ENCODE results near the gene PLSCR3. TPM values are rescaled to one million over a fixed set of nuclear protein-coding genes. Genes with fewer than 3 reads are reported as not detected.

PLSCR3 gene
- total RNA-seq, 2 experiments from 2014 or later = 15.3 to 23.1 TPM

DNA sequence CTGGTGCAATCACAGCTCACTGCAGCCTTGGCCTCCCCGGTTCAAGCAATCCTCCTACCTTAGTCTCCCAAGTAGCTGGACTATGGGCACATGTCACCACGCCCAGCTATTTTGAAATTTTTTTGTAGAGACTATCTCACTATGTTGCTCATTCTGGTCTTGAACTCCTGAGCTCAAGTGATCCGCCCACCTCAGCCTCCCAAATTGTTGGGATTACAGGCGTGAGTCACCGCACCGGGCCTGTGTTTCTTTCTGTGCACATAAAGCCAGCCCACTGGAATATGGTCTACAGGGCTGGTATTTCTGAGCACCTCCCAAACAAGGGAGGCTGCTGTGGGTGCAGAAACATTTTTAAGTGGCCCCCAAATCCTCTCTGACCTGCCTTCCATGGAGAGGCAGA is 31.0 kb downstream of the PLSCR3 start:
- no peaks in the 10 kb centered on the region for H3K79me2 ChIP-seq (ENCODE audit: insufficient read depth, low read depth, low read length)
- BruUV-seq (replicated peaks) = no TSS peak
- no peak overlapping the region for H3K4me2 ChIP-seq (ENCODE audit: low read length)
- no peaks in the 10 kb centered on the region for H3K9me3 ChIP-seq (ENCODE audit: low read length)
- no peak overlapping the region for H3K4me3 ChIP-seq (ENCODE audit: low read depth, low read length, poor library complexity, severe bottlenecking)
- intact Hi-C loops (cut with micrococcal nuclease; ENCODE audit: unreplicated experiment) = no loop called here
- no peaks in the 10 kb centered on the region for H3K36me3 ChIP-seq (ENCODE audit: insufficient read depth, low read length)
- no peak overlapping the region for H3K27ac ChIP-seq (ENCODE audit: low read depth, low read length, poor library complexity, severe bottlenecking)
- no peaks in the 10 kb centered on the region for H4K20me1 ChIP-seq (ENCODE audit: insufficient read depth, low read length)
- CTCF ChIA-PET (ENCODE audit: unreplicated experiment) = no interaction called here
- POLR2A ChIA-PET = interaction anchor here (0.7 kb wide), 1 partner anchor 30 kb away, joined by 3 read pairs; no protein-coding TSS in a partner anchor
- no peak for DNase-seq (ENCODE audit: low spot score)
- H3K9me2 ChIP-seq (ENCODE audit: insufficient read depth, low read length) = no peaks in the 10 kb centered on the region
- TF ChIP-seq CTCF (conservative IDR thresholded peaks at IDR 0.05; ENCODE audit: low read length) = no peak
- TF ChIP-seq EZH2phosphoT487 (IDR thresholded peaks at IDR 0.05; ENCODE audit: borderline replicate concordance, low read depth, low read length) = no peak
- H3K4me1 ChIP-seq (ENCODE audit: insufficient read depth, low read length, poor library complexity, severe bottlenecking) = no peaks in the 10 kb centered on the region
- H2AFZ ChIP-seq (ENCODE audit: low read length) = no peak overlapping the region

GRCh38 chr17:7361906-7362305 is 32.4 kb downstream of the PLSCR3 start:
- no peak for TF ChIP-seq EZH2phosphoT487 (IDR thresholded peaks at IDR 0.05; ENCODE audit: borderline replicate concordance, low read depth, low read length)
- TF ChIP-seq CTCF (conservative IDR thresholded peaks at IDR 0.05; ENCODE audit: low read length) = no peak
- no peaks in the 10 kb centered on the region for H4K20me1 ChIP-seq (ENCODE audit: insufficient read depth, low read length)
- ChIA-PET POLR2A (no interaction called here), CTCF (ENCODE audit: unreplicated experiment) (interaction anchor here (0.6 kb wide), 1 partner anchor 25 kb away, joined by 3 read pairs; the partner anchor contains the start of gene ACAP1)
- H3K4me1 ChIP-seq (ENCODE audit: insufficient read depth, low read length, poor library complexity, severe bottlenecking) = no peaks in the 10 kb centered on the region
- DNase-seq (ENCODE audit: low spot score) = no peak
- H3K4me3 ChIP-seq (ENCODE audit: low read depth, low read length, poor library complexity, severe bottlenecking) = no peak overlapping the region
- no peaks in the 10 kb centered on the region for H3K79me2 ChIP-seq (ENCODE audit: insufficient read depth, low read depth, low read length)
- no peak overlapping the region for H2AFZ ChIP-seq (ENCODE audit: low read length)
- no peaks in the 10 kb centered on the region for H3K9me3 ChIP-seq (ENCODE audit: low read length)
- H3K4me2 ChIP-seq (ENCODE audit: low read length) = no peak overlapping the region
- intact Hi-C loops (cut with micrococcal nuclease; ENCODE audit: unreplicated experiment) = loop anchor here (2.0 kb wide), 1 partner anchor 23 kb away; no protein-coding TSS in a partner anchor
- no peaks in the 10 kb centered on the region for H3K36me3 ChIP-seq (ENCODE audit: insufficient read depth, low read length)
- H3K27ac ChIP-seq (ENCODE audit: low read depth, low read length, poor library complexity, severe bottlenecking) = no peak overlapping the region
- BruUV-seq (replicated peaks) = no TSS peak
- H3K9me2 ChIP-seq (ENCODE audit: insufficient read depth, low read length) = no peaks in the 10 kb centered on the region

DNA sequence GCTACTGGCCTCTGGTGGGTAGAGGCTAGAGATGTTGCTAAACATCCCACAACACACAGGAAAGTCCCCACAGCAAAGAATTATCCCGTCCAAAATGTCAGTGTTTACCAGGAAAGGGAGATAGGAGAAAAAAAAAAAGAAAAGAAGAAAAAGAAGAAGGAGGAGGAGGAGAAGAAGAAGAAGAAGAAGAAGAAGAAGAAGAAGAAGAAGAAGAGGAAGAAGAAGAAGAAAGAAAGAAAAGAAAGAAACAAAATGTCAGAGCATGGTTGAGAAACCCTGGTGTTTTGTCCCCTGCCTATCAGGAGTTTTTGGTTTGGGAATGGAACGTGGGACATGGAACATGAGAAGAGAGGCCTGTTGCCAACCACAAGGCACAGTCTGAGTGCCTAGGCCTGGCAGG is 36.9 kb downstream of the PLSCR3 start:
- H3K4me2 ChIP-seq (ENCODE audit: low read length) = no peak overlapping the region
- H3K4me1 ChIP-seq (ENCODE audit: insufficient read depth, low read length, poor library complexity, severe bottlenecking) = peaks cover 9% of the 10 kb centered on the region
- no peaks in the 10 kb centered on the region for H4K20me1 ChIP-seq (ENCODE audit: insufficient read depth, low read length)
- no peaks in the 10 kb centered on the region for H3K9me2 ChIP-seq (ENCODE audit: insufficient read depth, low read length)
- intact Hi-C loops (cut with micrococcal nuclease; ENCODE audit: unreplicated experiment) = no loop called here
- no TSS peak for BruUV-seq (replicated peaks)
- no peak overlapping the region for H2AFZ ChIP-seq (ENCODE audit: low read length)
- H3K27ac ChIP-seq (ENCODE audit: low read depth, low read length, poor library complexity, severe bottlenecking) = no peak overlapping the region
- ChIA-PET CTCF (ENCODE audit: unreplicated experiment) (no interaction called here), POLR2A (interaction anchor here (0.5 kb wide), 1 partner anchor 218 kb away, joined by 3 read pairs; no protein-coding TSS in a partner anchor)
- TF ChIP-seq EZH2phosphoT487 (IDR thresholded peaks at IDR 0.05; ENCODE audit: borderline replicate concordance, low read depth, low read length) (no peak), CTCF (conservative IDR thresholded peaks at IDR 0.05; ENCODE audit: low read length) (no peak)
- H3K4me3 ChIP-seq (ENCODE audit: low read depth, low read length, poor library complexity, severe bottlenecking) = no peak overlapping the region
- no peaks in the 10 kb centered on the region for H3K36me3 ChIP-seq (ENCODE audit: insufficient read depth, low read length)
- no peaks in the 10 kb centered on the region for H3K9me3 ChIP-seq (ENCODE audit: low read length)
- H3K79me2 ChIP-seq (ENCODE audit: insufficient read depth, low read depth, low read length) = no peaks in the 10 kb centered on the region
- DNase-seq (ENCODE audit: low spot score) = no peak

All from OCI-LY7 (cell line).